ENCODE measurements around the gene ACSF3.

- TF ChIP-seq CTCF (conservative IDR thresholded peaks at IDR 0.05) (no peak), EZH2 (IDR thresholded peaks at IDR 0.05; ENCODE audit: low read depth) (0 out of 2 replicates have a peak, but pooled peaks have one; percentile 67)
Measured at GRCh38 chr16:89200850-89201411, 107.3 kb downstream of the ACSF3 start.

Data from PC-9 (cell line).